ENCODE measurements around the gene TRIM32.

DNA sequence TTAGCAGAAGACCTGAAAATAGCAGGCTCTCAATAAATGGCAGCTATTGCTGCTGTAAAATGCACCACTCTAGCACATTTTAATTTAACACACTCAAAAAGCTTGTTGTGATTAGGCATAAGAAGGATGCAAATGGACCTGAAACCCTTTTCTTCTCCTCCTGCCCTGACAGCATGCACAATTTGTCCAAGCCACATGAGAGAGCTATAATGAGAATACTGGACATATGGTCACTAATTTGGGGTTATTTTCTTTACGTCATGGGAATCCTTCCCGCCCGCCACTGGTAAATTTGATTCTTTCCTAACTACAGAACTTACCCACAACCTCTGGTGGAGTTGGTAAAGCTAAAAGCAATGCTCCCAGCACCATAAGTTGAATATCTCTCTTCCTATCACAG, 62.1 kb downstream of the TRIM32 start:
- TF ChIP-seq, protein P1, sequence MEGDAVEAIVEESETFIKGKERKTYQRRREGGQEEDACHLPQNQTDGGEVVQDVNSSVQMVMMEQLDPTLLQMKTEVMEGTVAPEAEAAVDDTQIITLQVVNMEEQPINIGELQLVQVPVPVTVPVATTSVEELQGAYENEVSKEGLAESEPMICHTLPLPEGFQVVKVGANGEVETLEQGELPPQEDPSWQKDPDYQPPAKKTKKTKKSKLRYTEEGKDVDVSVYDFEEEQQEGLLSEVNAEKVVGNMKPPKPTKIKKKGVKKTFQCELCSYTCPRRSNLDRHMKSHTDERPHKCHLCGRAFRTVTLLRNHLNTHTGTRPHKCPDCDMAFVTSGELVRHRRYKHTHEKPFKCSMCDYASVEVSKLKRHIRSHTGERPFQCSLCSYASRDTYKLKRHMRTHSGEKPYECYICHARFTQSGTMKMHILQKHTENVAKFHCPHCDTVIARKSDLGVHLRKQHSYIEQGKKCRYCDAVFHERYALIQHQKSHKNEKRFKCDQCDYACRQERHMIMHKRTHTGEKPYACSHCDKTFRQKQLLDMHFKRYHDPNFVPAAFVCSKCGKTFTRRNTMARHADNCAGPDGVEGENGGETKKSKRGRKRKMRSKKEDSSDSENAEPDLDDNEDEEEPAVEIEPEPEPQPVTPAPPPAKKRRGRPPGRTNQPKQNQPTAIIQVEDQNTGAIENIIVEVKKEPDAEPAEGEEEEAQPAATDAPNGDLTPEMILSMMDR (IDR thresholded peaks at IDR 0.05) = no peak
- TF ChIP-seq, protein P2, sequence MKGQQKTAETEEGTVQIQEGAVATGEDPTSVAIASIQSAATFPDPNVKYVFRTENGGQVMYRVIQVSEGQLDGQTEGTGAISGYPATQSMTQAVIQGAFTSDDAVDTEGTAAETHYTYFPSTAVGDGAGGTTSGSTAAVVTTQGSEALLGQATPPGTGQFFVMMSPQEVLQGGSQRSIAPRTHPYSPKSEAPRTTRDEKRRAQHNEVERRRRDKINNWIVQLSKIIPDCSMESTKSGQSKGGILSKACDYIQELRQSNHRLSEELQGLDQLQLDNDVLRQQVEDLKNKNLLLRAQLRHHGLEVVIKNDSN (CRISPR knock-in tag; IDR thresholded peaks at IDR 0.05) = no peak
- no peak for TF ChIP-seq TEAD1 (CRISPR knock-in tag; IDR thresholded peaks at IDR 0.05)
- TF ChIP-seq SOX15 (CRISPR knock-in tag; IDR thresholded peaks at IDR 0.05) = no peak
- no peak for TF ChIP-seq USF2 (CRISPR knock-in tag; IDR thresholded peaks at IDR 0.05)
- TF ChIP-seq SMAD4 (CRISPR knock-in tag; IDR thresholded peaks at IDR 0.05) = no peak

Measured in WTC11 (cell line).